ENCODE data around the gene PTPRU.

Gene PTPRU

GRCh38 chr1:29197590-29197924 lies 38.8 kb upstream of the PTPRU start:
- in situ Hi-C loops (cut with MboI; ENCODE audit: low sequenced_read_pairs, unreplicated experiment), result loop anchor here (5.0 to 10.0 kb wide), 2 partner anchors 315 to 413 kb away; no protein-coding TSS in a partner anchor
- peak; percentile 49 for DNase-seq (ENCODE audit: low spot score)
- no peak for TF ChIP-seq CTCF (IDR thresholded peaks at IDR 0.05; ENCODE audit: borderline replicate concordance, control extremely low read depth, extremely low read depth, insufficient read depth, missing control alignments)

- DNase-seq (ENCODE audit: low spot score), result no peak
- in situ Hi-C loops (cut with MboI; ENCODE audit: low sequenced_read_pairs, unreplicated experiment), result loop anchor here (5.0 to 10.0 kb wide), 2 partner anchors 316 to 413 kb away; no protein-coding TSS in a partner anchor
- no peak for TF ChIP-seq CTCF (IDR thresholded peaks at IDR 0.05; ENCODE audit: borderline replicate concordance, control extremely low read depth, extremely low read depth, insufficient read depth, missing control alignments)
Measured at GRCh38 chr1:29197993-29198392, 38.3 kb upstream of the PTPRU start.

- no peak for TF ChIP-seq CTCF (IDR thresholded peaks at IDR 0.05; ENCODE audit: borderline replicate concordance, control extremely low read depth, extremely low read depth, insufficient read depth, missing control alignments)
- no peak for DNase-seq (ENCODE audit: low spot score)
- in situ Hi-C loops (cut with MboI; ENCODE audit: low sequenced_read_pairs, unreplicated experiment), result no loop called here
Measured at GRCh38 chr1:29200906-29201594, 35.3 kb upstream of the PTPRU start.

- in situ Hi-C loops (cut with MboI; ENCODE audit: low sequenced_read_pairs, unreplicated experiment), result no loop called here
- DNase-seq (ENCODE audit: low spot score), result no peak
- TF ChIP-seq CTCF (IDR thresholded peaks at IDR 0.05; ENCODE audit: borderline replicate concordance, control extremely low read depth, extremely low read depth, insufficient read depth, missing control alignments), result no peak
Measured at GRCh38 chr1:29201595-29202051, 34.7 kb upstream of the PTPRU start.

GRCh38 chr1:29202053-29202452 lies 34.3 kb upstream of the PTPRU start:
- in situ Hi-C loops (cut with MboI; ENCODE audit: low sequenced_read_pairs, unreplicated experiment), result no loop called here
- DNase-seq (ENCODE audit: low spot score), result no peak
- TF ChIP-seq CTCF (IDR thresholded peaks at IDR 0.05; ENCODE audit: borderline replicate concordance, control extremely low read depth, extremely low read depth, insufficient read depth, missing control alignments), result no peak

- peak; percentile 87 for DNase-seq (ENCODE audit: low spot score)
- in situ Hi-C loops (cut with MboI; ENCODE audit: low sequenced_read_pairs, unreplicated experiment), result no loop called here
- TF ChIP-seq CTCF (IDR thresholded peaks at IDR 0.05; ENCODE audit: borderline replicate concordance, control extremely low read depth, extremely low read depth, insufficient read depth, missing control alignments), result peak; percentile 97
Measured at GRCh38 chr1:29202584-29203340, 33.6 kb upstream of the PTPRU start.
